ENCODE data around the gene PANX3.
A peak's percentile ranks its signal among the peaks of the same experiment; 100 is the strongest.

PANX3 gene

GRCh38 chr11:124658986-124659385 lies 47.8 kb downstream of the PANX3 start:
- no peak for DNase-seq (ENCODE audit: low spot score)

DNA sequence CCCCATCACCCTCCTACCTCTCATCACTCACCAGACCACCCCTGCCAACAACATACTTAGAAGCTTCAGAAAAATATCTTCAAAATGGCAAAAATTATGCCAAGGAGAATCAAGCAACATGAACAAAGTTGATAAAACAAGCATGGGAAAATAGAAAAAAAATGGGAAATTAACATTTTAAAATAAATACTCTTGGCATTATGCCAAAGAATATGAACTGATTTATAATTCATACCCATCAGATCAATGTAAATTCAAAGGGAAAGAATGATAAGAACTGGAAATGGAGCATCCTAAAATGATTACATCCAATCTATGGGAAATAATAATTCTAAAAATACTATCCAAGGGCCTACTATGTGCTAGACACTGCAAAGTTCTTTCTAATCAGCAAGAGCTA lies 50.3 kb downstream of the PANX3 start:
- no peak for DNase-seq (ENCODE audit: low spot score)

DNA sequence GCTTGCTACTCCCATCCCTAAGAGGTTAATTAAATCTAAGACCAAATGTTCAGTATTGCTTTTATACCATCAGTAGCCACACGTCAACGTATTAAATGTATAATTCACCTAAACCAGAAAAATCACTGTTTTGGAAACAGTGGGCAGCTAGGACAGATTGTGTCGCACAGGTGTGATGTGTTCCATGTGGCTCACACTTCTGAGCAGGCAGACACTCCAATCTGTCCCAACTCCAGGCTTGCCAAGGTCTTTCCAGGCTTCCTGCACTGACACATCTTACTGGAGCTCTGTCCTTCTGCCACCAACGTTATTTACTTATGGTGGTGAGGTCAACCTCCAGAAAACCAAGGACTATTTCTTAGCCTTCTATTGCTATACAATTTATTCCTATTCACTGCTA lies 50.9 kb downstream of the PANX3 start:
- DNase-seq (ENCODE audit: low spot score), result no peak

GRCh38 chr11:124663861-124664260 lies 52.6 kb downstream of the PANX3 start:
- DNase-seq (ENCODE audit: low spot score), result no peak

DNA sequence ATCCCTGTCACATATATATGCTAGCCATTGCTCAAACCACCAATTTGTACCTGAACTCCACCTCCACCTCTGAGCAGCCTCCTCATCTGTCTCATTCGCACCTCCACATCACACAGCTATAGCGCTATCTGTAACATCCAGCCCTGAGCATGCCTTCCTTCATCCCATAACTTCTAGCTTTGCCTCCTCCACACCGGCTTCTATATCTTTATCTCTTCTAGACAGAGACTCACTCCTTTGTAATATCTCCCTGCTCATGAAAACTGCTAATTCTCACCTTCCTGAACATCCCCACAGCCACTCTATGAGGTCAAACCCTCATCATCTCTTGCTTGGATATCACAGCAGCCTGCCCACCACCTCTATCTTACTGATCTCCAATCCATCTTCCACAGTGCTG lies 56.4 kb downstream of the PANX3 start:
- DNase-seq (ENCODE audit: low spot score), result no peak

- peak; percentile 67 for DNase-seq (ENCODE audit: low spot score)
These were observed 58.0 kb downstream of the PANX3 start for GRCh38 chr11:124669193-124669592.
